SHP77 (cell line): ENCODE results near the gene ATF7IP2.
"Not testable (repeated sequence)": the region's sequence is repeated elsewhere in the genome, so short reads cannot be mapped to it uniquely, and the experiment has no call there.

ENCODE experiments used
- DNase-seq, 2 experiments: peaks; one replicate each; lab custom pipeline; 2025; lab: John Stamatoyannopoulos, UW

ATF7IP2 gene, protein sequence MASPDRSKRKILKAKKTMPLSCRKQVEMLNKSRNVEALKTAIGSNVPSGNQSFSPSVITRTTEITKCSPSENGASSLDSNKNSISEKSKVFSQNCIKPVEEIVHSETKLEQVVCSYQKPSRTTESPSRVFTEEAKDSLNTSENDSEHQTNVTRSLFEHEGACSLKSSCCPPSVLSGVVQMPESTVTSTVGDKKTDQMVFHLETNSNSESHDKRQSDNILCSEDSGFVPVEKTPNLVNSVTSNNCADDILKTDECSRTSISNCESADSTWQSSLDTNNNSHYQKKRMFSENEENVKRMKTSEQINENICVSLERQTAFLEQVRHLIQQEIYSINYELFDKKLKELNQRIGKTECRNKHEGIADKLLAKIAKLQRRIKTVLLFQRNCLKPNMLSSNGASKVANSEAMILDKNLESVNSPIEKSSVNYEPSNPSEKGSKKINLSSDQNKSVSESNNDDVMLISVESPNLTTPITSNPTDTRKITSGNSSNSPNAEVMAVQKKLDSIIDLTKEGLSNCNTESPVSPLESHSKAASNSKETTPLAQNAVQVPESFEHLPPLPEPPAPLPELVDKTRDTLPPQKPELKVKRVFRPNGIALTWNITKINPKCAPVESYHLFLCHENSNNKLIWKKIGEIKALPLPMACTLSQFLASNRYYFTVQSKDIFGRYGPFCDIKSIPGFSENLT

DNA sequence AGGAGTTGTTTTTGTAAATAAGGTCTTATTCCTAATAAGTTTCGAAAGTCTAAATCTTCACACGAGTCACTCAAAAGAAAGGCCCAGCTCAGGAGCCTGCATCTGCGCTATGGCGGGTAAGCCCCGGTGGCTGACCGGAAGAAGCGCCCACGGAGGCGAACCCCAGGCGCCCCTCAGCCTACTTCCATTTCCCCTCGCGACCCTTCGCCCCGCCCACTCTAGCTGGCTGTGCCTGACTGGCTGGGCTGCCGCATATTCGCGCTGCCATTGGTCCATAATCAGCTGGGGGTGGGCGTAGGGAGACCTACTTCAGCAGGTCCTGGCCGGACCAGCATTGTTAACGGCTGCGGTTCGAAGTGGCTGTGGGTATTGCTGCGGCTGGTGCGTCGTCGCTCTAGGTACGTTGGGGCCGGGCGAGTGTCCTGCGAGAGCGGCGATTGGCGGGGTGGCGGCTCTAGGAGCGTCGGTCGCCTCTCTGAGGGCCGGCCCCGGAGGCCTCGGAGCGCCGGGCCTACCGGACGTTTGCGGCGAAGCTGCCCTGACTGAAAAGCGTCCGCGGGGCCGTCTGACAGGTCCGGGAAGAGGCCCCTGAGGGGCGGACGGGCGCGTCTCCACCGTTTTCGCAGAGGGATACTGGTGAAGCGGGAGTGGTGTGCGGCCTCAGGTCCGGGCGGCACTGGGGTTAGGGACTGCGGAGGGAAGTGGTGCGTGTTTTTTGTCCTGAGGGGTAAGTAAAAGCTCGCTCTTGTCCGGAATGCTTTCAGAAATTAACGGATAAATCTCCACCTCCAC, at the start of gene ATF7IP2:
Gene ATF7IP2 (plus strand): TSS at position 337 of the 792 bp plus-strand sequence. CDS start 44,560 bp downstream, outside the sequence.
- DNase-seq: no peak

DNA sequence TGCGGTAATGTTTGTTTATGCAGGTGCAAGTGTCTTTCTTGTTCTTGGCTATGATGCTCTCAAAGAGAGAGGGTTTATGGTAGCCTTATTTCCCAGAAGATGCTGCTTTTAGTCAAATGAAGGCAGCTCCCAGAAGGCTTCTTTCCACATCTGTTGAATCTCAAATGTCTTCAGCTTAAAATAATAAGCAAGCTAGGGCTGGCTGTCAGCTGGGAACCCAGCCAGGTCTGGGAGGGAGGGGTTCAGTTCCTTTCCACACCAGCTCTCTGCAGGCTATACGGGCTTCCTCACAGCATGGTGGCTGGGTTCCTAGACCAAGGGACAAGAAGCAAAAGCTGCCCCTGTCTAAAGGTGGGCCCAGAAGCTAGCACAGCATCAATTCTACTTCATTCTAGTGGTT, 47.4 kb upstream of the ATF7IP2 start:
- no peak for DNase-seq

DNA sequence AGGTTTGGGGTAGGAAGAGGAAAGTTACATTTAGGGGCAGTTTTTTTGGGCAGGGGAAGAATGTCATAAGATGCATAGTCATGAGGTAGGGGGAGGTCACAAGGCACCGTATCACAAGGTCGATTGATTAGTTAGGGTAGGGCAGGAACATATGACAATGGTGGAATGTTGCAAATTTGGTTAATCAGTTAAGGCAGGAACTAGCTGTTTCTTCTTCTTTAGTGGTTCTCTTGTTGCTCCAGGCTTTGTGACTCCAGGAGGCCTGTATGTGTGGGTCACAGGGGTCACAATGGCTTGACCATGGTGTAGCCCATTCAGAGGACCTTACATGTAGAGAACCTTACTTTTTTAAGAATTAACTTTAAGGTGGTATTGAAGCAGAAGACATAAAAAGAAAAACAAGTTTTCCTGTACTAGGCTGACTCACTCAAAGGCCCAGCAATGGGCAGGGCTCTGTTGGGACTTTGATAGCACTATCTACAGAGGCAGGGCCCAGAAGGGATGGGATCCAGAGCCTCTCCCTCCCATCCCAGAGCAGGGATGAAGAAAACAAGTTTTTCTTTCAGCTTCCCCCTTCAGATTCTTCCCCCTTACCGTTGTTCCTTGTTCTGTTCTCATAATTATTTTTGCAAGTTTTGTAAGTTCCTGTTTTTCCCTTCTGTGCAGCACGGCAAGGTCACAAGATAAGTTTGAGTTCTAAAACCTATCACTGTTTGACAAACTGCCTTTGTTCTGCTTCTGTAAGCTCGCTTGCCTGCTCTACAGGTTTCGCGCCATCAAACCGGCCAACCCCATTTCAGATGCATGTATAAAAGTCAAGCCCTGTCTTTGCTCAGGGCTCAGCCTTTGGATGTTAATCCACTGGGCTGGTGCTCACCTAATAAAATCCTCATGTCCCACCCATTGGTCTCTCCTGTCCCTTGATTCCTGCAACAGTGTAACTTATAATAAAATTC, 45.8 kb upstream of the ATF7IP2 start:
- DNase-seq: no peak

DNA sequence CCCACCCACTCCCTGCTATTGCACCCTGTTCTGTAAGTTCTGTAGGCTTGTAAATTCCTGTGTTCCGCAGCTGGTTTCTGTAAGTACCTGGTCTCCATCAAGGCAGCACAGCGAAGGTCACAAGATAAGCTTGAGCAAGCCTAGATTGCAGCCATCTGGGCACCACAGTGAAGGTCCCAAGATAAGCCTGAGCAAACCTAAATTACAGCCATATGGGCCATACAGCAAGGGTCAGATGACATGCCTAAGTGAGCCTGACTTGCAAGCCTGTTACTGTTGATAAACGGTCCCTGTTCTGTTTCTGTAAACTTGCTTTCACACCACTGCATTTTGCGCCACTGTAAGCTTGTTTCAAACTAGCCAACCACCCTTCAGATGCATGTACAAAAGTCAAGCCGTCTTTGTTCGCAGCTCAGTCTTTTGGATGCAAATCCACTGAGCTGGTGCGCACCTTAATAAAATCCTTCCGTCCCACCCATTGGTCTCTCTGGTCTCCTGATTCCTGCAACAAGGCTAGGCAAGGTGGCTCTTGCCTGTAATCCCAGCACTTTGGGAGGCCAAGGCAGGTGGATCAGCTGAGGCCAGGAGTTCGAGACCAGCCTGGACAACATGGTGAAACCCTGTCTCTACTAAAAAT, 42.6 kb upstream of the ATF7IP2 start:
- no peak for DNase-seq

DNA sequence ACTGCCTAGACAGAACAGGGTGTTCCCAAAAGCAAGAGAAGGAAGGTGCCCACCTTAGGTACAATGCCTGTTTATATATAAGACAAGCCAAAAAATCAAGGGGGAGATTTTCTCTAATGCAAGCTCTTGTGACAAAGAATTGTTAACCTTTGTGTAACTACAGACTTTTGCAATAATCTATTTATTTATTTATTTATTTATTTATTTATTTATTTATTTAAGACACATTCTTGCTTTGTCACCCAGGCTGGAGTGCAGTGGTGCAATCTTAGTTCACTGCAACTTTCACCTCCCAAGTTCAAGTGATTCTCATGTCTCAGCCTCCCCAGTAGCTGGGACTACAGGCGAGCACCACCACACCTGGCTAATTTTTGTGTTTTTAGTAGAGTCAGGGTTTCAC, 41.2 kb upstream of the ATF7IP2 start:
- not testable (repeated sequence) for DNase-seq

DNA sequence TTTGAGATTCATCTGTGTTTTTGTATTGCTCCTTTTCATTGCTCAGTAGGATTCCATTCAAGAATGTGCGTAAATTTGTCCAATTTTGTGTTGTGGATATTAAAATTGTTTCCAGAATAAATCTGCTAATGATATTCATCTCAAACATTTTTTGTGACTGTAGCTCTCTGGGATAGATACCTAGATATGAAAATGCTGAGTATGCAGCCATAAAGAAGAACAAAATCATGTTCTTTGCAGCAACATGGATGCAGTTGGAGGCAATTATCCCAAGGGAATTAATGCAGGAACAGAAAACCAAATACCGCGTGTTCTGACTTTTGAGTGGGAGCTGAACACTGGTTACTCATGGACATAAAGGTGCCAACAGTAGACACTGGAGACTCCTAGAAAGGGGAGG, 40.2 kb upstream of the ATF7IP2 start:
- no peak for DNase-seq

DNA sequence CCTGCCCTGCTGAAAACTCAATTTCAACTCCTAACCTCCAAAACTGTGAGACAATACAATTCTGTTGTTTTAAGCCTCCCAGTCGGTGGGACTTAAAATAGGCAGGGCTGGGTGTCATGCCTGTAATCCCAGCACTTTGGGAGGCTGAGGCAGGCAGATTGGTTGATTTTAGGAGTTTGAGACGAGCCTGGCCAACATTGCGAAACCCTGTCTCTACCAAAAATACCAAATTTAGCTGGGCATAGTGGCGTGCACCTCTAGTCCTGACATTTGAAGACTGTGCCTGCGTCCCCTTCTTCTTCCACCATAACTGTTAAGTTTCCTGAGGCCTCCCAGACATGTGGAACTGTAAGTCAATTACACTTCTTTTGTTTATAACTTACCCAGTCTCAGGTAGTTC, 36.0 kb upstream of the ATF7IP2 start:
- no peak for DNase-seq

DNA sequence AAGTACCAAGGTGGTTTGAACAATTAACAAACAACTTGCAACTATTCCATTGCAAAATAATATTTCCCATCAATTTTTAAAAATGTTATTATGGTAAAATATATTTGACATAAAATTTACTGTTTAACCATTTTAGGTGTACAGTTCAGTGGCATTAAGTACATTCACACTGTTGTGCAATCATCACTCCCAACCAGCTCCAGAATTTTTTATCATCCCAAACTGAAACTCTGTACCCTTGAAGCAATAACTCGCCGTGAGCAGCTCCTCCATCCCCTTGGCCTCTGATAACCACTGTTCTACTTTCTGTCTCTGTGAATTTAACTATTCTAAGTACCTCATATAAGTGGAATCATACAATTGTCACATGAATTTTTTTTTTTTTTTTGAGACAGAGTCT, 33.6 kb upstream of the ATF7IP2 start:
- DNase-seq: no peak

DNA sequence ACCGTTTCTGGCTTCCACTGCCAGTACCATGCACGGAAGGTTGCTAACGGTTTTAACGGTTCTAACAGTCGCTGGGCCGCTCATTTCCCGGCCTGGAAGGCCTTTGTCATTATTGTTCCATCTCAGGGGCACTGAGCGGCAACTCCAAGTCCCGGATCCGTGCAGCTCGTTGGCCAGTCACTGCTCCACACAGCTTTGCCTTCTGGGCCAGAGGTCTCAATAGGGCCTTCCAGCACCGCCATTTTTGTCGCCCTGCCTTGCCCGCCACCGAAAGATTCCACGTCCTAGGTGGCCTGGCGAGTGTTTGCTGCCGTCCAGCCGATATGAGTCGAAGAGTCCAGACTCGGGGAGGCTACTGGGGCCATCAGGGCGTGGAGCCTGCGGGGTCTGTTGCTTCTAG, 30.3 kb upstream of the ATF7IP2 start:
- no peak for DNase-seq

DNA sequence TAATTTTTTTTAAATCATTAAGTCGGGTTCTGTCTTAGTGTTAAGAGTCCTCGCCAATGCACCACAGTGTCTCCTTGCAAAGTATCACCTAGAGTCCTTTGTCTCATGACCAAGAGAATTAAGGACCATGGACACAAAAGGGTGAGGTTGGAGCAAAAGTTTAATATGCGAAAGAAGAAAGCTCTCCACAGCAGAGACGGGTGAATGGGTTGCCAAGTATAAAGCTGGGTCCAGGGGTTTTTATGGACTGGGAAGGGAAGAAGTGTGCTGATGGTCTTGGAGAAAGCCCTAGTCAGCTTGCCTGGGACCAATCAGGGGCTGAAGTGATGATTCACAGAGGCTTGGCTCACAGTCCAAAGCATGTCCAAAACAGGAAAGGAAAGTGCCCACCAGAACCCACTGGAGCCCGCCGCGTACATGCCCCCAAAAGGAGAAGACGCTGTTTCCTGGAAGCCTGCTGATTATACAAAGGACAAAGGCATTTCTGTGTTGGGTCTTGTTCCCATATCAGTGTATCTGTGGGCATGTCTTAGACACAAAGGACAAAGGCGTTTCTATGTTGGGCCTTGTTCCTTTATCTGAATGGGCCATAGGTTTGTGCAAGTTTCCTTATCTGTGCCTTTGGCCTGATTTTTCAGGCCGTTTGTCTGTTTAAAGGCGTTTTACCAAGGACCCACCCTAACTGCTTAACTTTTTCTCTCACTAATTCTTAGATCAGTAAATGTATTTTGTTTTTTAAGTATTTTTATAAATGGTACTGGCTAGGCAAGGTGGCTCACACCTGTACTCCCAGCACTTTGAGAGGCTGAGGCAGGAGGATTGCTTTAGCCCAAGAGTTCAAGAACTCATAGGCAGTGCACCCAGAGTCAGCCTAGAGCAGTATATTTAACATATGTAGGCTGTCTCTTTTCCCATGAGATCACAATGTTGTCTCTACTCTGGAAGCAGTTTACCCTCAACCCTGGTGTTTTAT, 28.7 kb upstream of the ATF7IP2 start:
- no peak for DNase-seq

DNA sequence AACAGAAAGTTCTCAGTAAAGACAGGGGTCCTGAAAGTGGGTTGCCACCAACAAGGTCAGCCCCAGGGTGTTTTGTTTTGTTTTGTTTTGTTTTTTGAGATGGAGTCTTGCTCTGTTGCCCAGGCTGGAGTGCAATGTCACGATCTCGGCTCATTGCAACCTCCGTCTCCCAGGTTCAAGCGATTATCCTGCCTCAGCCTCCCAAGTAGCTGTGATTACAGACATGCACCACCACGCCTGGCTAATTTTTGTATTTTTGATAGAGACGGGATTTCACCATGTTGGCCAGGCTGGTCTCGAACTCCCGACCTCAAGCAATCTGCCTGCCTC, 24.1 kb upstream of the ATF7IP2 start:
- not testable (repeated sequence) for DNase-seq

DNA sequence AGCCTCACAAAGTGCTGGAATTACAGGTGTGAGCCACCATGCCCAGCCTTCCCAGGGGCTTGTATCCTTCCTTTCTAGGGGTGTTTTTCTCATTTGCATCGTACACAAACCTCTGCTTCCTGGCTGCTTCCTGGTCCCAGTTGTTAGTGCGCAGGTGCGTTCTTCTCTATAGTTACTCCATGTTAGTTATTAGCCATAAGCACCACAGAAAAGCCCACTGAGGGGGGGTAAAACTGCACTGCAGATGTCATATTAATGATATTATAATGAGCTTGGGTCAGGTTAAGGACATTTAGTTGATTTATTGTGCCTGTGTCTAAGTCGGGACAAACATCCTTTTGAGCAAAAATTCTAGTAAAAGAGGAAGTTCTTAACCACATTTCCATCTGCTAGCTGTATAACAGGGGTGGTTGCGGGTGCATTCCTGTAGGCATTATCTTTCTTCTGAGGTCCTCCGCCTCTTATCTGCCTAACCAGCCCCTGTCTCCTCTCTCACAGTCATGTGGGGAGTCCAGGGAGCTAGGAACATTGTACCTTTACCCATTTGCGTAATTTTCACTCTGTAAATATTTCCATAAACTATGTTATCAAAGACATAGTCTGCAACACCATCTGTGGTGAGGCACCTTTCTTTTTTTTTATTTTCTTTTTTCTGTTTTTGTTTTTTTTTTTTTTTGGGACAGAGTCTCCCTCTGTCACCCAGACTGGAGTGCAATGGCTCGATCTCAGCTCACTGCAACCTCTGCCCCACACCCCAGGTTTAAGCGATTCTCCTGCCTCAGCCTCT, 23.6 kb upstream of the ATF7IP2 start:
- no peak for DNase-seq

DNA sequence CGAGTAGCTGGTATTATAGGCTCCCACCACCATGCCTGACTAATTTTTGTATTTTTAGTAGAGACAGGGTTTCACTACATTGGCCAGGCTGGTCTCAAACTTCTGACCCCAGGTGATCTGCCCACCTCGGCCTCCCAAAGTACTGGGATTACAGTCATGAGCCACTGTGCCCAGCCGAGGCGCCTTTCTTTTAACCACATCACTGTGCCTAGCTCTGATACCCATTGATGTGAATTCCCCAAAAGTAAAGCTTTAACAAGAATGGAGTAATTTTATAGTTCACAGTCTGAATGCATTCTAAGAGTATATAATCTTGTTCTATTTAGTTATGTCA, 23.0 kb upstream of the ATF7IP2 start:
- not testable (repeated sequence) for DNase-seq

DNA sequence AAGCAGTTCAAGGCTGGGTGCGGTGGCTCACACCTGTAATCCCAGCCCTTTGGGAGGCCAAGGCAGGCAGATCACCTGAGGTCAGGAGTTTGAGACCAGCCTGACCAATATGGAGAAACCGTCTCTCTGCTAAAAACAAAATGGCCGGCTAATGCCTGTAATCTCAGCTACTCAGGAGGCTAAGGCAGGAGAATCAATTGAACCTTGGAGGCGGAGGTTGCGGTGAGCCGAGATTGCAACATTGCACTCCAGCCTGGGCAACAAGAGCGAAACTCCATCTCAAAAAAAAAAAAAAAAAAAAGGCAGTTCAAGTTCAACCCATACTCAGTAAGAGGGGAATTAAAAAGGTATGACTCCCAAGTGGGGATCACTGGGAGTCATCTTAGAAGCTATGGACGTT, 19.2 kb upstream of the ATF7IP2 start:
- DNase-seq: not testable (repeated sequence)

DNA sequence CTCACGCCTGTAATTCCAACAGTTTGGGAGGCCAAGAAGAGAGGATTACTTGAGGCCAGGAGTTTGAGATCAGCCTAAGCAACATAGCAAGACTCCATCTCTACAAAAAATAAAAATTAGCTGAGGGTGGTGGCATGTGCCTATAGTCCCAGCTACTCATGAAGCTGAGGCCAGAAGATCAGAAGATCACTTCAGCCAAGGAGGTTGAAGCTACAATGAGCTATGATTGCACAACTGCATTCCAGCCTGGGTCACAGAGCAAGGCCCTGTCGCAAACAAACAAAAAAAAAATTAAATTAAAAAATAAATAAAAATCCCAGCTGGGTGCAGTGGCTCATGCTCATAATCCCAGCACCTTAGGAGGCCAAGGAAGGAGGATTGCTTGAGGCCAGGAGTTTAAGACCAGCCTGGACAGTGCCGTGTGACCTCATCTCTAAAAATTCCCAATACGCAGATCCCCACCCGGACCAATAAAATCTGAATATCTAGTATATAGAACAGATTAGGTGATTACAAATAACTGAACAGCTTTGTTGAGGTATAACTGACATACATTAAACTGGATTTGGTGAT, 18.2 kb upstream of the ATF7IP2 start:
- DNase-seq: no peak

DNA sequence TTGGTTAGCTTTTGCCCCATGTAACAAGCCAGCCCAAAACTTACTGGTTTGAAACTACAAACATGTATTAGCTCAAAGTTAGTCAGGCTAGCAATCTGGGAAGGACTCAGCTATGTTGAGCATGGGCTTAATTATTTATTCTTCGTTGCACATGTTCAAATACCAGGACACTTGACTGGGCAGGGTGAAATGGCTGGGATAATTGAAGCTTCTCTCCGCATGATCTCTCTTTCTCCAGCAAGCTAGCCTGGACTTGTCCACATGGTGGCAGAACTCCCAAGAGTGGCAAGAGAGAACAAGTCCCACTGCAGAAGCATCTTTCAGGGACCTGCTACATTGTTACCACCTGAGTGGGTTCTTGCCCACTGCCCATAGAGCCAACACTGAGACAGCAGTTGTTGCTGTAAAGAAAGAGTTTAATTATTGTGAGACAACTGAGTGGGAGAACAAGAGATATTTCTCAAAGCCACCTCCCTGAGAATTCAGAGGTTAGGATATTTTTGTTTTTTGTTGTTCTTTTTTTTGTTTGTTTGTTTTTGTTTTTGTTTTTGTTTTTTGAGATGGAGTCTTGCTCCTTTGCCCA, 16.8 kb upstream of the ATF7IP2 start:
- DNase-seq: no peak

DNA sequence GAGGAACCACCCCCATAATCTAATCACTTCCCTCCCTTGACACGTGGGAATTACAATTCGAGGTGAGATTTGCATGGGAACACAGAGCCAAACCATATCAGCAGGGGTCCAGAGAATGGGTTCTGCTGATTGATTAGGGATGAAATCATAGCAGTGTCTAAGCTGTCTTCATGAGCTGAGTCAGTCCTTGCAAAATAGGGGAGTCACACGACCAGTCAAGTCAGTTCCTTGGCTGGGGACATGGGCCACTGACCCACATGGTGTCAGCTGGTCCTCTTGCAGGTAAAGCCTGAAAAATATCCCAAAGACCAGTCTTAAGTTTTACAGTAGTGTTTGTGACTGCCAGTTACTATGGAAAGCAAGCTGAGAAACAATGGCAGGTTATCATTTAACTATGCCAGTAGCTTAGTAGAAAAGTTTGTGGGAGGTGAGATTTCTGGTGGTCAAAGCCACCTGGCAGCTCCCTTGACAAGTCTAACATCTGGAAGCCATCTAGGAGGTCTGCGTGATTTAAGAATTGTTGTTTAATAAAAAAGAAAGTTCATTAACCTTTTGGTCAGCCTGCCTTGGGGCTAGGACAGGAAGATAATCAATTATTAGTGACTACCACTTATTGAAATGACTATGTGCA, 15.7 kb upstream of the ATF7IP2 start:
- no peak for DNase-seq

DNA sequence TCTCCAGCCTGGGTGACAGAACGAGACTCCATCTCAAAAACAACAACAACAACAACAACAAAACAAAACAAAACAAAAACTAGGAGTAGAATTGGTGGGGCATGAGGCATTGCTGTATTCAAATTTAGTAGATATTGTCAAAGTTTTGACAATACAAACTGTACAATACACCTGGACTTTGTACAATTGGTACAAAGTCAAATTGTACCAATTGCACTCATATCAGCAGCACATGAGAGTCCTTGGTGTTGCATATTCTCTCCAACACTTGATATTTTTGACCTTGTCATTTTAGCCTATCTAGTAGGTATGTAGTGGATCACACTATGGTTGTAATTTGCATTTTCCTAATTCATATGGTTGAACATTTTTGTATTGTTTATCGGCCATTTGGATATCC, 14.3 kb upstream of the ATF7IP2 start:
- DNase-seq: no peak
